GM12878 (cell line): ENCODE data around the gene LRRN1. TPM values are rescaled to one million over a fixed set of nuclear protein-coding genes. Genes with fewer than 3 reads are reported as not detected.

Source experiments
- ATAC-seq: fragments of 200-7000 bp; cut with Tn5 transposase; 3 replicates; pipeline ENCODE4 v1.9.1; 2020; ENCODE audit warnings: mild to moderate bottlenecking, moderate library complexity
- BruUV-seq: library from RNA; stranded (reverse); fragments of 400-500 nt; replicated peaks from 2 replicates; lab custom pipeline; 2021; lab: Mats Ljungman, UMichigan
- CTCF ChIA-PET: fragments of 300-600 bp; sonication (Branson Sonifier 250); formaldehyde crosslinking; extraction: SDS; loops from one replicate; lab custom pipeline; 2021; ENCODE audit warnings: inconsistent platforms; lab: Yijun Ruan, JAX
- POLR2A ChIA-PET: fragments of 350-600 bp; formaldehyde crosslinking; extraction: SDS; loops from one replicate; lab custom pipeline; 2021; ENCODE audit warnings: inconsistent platforms; lab: Charles Lee
- RAD21 ChIA-PET: fragments of 300-600 bp; sonication (Branson Sonifier 250); formaldehyde crosslinking; loops from one replicate; lab custom pipeline; 2023; ENCODE audit warnings: antibody characterized with exemption; ENCODE audit not compliant: unreplicated experiment; lab: Charles Lee
- SMC1A ChIA-PET: fragments of 300-600 bp; sonication (Branson Sonifier 250); formaldehyde crosslinking; loops from one replicate; lab custom pipeline; 2023; ENCODE audit not compliant: unreplicated experiment, uncharacterized antibody; lab: Charles Lee
- DNase-seq: peaks from one replicate; pipeline ENCODE4 v3.0.0-alpha.2; 2011; ENCODE audit warnings: low read depth, low spot score
- FAIRE-seq: peaks from 3 replicates; lab custom pipeline; 2011; peaks lifted over from hg19 to GRCh38; lab: Jason Lieb, UNC
- H2AFZ ChIP-seq: 2 replicates; pipeline ENCODE4 v1.6.0; 2011; ENCODE audit warnings: low read depth, low read length, control low read depth; ENCODE audit not compliant: control insufficient read depth
- H3K27ac ChIP-seq: 2 replicates; pipeline ENCODE4 v1.5.1; 2011; ENCODE audit warnings: control low read depth; ENCODE audit not compliant: control insufficient read depth, insufficient read depth
- H3K27me3 ChIP-seq, 2 experiments: replicated peaks in 1 of 2; 2 replicates each; pipeline versions ENCODE4 v1.6.0 to v1.6.1; 2011; ENCODE audit warnings: low read length in 1 of 2; ENCODE audit not compliant: control insufficient read depth in 2 of 2, insufficient read depth in 2 of 2
- H3K36me3 ChIP-seq, 2 experiments: 2 replicates each; pipeline ENCODE4 v1.5.1; 2011; ENCODE audit warnings: low read length in 1 of 2; ENCODE audit not compliant: control insufficient read depth in 2 of 2, insufficient read depth in 2 of 2
- H3K4me1 ChIP-seq: 2 replicates; pipeline ENCODE4 v1.6.1; 2011; ENCODE audit warnings: mild to moderate bottlenecking, low read length, moderate library complexity, mixed read lengths; ENCODE audit not compliant: control insufficient read depth, insufficient read depth
- H3K4me2 ChIP-seq: 2 replicates; pipeline ENCODE4 v1.6.0; 2011; ENCODE audit warnings: control low read depth; ENCODE audit not compliant: control insufficient read depth, insufficient read depth
- H3K4me3 ChIP-seq: fragments of 200-600 bp; sonication (generic); 2 replicates; pipeline ENCODE4 v1.5.1; 2016
- H3K79me2 ChIP-seq: 2 replicates; pipeline ENCODE4 v1.6.0; 2011; ENCODE audit warnings: low read length; ENCODE audit not compliant: control insufficient read depth, insufficient read depth
- H3K9ac ChIP-seq: 2 replicates; pipeline ENCODE4 v1.8.0; 2011; ENCODE audit warnings: low read length, control low read depth, mixed read lengths; ENCODE audit not compliant: control insufficient read depth, insufficient read depth
- H3K9me3 ChIP-seq: replicated peaks from 3 replicates; pipeline ENCODE4 v1.5.1; 2011; ENCODE audit warnings: mild to moderate bottlenecking, low read length; ENCODE audit not compliant: control insufficient read depth, insufficient read depth
- H4K20me1 ChIP-seq: 2 replicates; pipeline ENCODE4 v1.6.0; 2011; ENCODE audit not compliant: control insufficient read depth, insufficient read depth
- CEBPB ChIP-seq, 2 experiments: fragments of 150-350 bp in 1 of 2; IDR thresholded peaks; 2 replicates each; pipeline ENCODE4 v1.6.1; 2012 to 2014; ENCODE audit warnings: low read depth in 2 of 2, low read length in 2 of 2, borderline replicate concordance in 1 of 2, inconsistent platforms in 1 of 2
- CHD4 ChIP-seq: fragments of 200-600 bp; sonication (generic); IDR thresholded peaks from 2 replicates; pipeline ENCODE4 v1.6.1; 2016; ENCODE audit warnings: mild to moderate bottlenecking
- HDAC2 ChIP-seq: fragments of 200-600 bp; sonication (generic); IDR thresholded peaks from 2 replicates; pipeline ENCODE4 v1.6.1; 2017
- MEF2A ChIP-seq: IDR thresholded peaks from 2 replicates; pipeline ENCODE4 v1.6.1; 2011; ENCODE audit warnings: low read depth, mild to moderate bottlenecking, low read length, moderate library complexity; ENCODE audit not compliant: insufficient read depth
- MXI1 ChIP-seq: fragments of 150-350 bp; IDR thresholded peaks from 2 replicates; pipeline ENCODE4 v1.6.1; 2011; ENCODE audit warnings: low read depth, mild to moderate bottlenecking, inconsistent platforms, low read length, improper control_type of control experiment
- NFYA ChIP-seq: IDR thresholded peaks from 2 replicates; pipeline ENCODE4 v1.6.1; 2011; ENCODE audit warnings: low read depth, mild to moderate bottlenecking, low read length, improper control_type of control experiment, borderline replicate concordance
- SIN3A ChIP-seq: IDR thresholded peaks from 2 replicates; pipeline ENCODE4 v1.6.1; 2012; ENCODE audit warnings: low read depth, low read length, improper control_type of control experiment
- TAF1 ChIP-seq: IDR thresholded peaks from 2 replicates; pipeline ENCODE4 v1.6.1; 2011; ENCODE audit warnings: mild to moderate bottlenecking, low read depth, low read length, borderline replicate concordance
- ZBED1 ChIP-seq: IDR thresholded peaks from 2 replicates; pipeline ENCODE4 v1.6.1; 2016; ENCODE audit warnings: borderline replicate concordance
- ZNF207 ChIP-seq: fragments of 450-650 bp; IDR thresholded peaks from 2 replicates; pipeline ENCODE4 v1.6.1; 2014; ENCODE audit warnings: antibody characterized with exemption, mild to moderate bottlenecking, borderline replicate concordance
- ZZZ3 ChIP-seq: IDR thresholded peaks from 2 replicates; pipeline ENCODE4 v1.6.1; 2011; ENCODE audit warnings: low read depth; ENCODE audit not compliant: control insufficient read depth, insufficient read length
- WGBS: methylation state at CpG from one replicate; pipeline ENCODE4 v1.1.6; 2016; ENCODE audit warnings: low lambda C conversion rate; ENCODE audit not compliant: insufficient replicate concordance, insufficient coverage; ENCODE audit errors: missing lambda C conversion rate; 5-methylcytosine and 5-hydroxymethylcytosine counted together
- in situ Hi-C: fragments of 300-500 bp; cut with MboI; formaldehyde crosslinking; loops from 9 replicates; pipeline ENCODE4 v1.14.3; 2018; ENCODE audit warnings: mixed read lengths
- intact Hi-C: fragments of 100-400 bp; cut with micrococcal nuclease; formaldehyde crosslinking; loops from one replicate; pipeline ENCODE4 v1.14.2; 2022; ENCODE audit not compliant: unreplicated experiment
- polyA plus RNA-seq, 11 experiments: library from polyadenylated mRNA; depleted of rRNA in 4 of 11; unstranded in 6 of 11; stranded (reverse) in 5 of 11; fragments of >200 nt; fragmentation: Nextera tagmentation in 4 of 11; fragmentation: Illumina TruSeq in 1 of 11; extraction: Ambion mirVana in 4 of 11; extraction: Trizol in 1 of 11; gene quantifications; 1 replicate in 1 of 11; 2 replicates in 10 of 11; pipeline versions ENCODE4 v1.2.1 to v1.2.3, GENCODE V29; 2011 to 2016; ENCODE audit warnings: inconsistent platforms in 2 of 11, missing spikeins in 2 of 11, low read depth in 1 of 11
- total RNA-seq, 4 experiments: library from RNA; depleted of rRNA in 3 of 4; stranded (reverse); fragments of >200 nt in 3 of 4; fragmentation: Illumina TruSeq in 1 of 4; extraction: Trizol in 1 of 4; gene quantifications; 2 replicates each; pipeline versions ENCODE4 v1.2.1 to v1.2.3, GENCODE V29; 2013 to 2021

LRRN1 gene
- total and polyA plus RNA-seq, 10 of the 15 experiments (the other 5 are each of a cell fraction or from before 2014, with no cell fraction given): 0.01 to 0.04 TPM; not detected in 8

- 53% methylated on average over 4 of the region's 4 CpGs for WGBS
- BruUV-seq: no TSS peak
- no peak overlapping the region for H3K4me2 ChIP-seq
- ATAC-seq: no peak
- in situ Hi-C loops: no loop called here
- TF ChIP-seq MXI1 (no peak), TAF1 (no peak), CEBPB (IDR thresholded peaks at IDR 0.05; ENCODE audit: borderline replicate concordance in 1 of 2, low read depth in 2 of 2, low read length in 2 of 2) (no peak), CHD4 (no peak), ZNF207 (no peak), ZZZ3 (no peak), HDAC2 (no peak), ZBED1 (no peak), SIN3A (no peak), NFYA (no peak), MEF2A (no peak)
- TF ChIP-seq, all 136 proteins: peak for 0
- Histone ChIP-seq H3K9me3 (no peaks in the 10 kb centered on the region), H3K4me1 (no peaks in the 10 kb centered on the region), H4K20me1 (no peaks in the 10 kb centered on the region), H3K36me3 (no peaks in the 10 kb centered on the region), H3K27ac (no peak overlapping the region), H2AFZ (no peak overlapping the region), H3K79me2 (no peaks in the 10 kb centered on the region), H3K27me3 (no peaks in the 10 kb centered on the region), H3K4me3 (no peak overlapping the region), H3K9ac (no peak overlapping the region)
- CTCF ChIA-PET: no interaction called here
- SMC1A ChIA-PET: no interaction called here
- RAD21 ChIA-PET: no interaction called here
- FAIRE-seq (no peak), DNase-seq (no peak)
- intact Hi-C loops: no loop called here
- POLR2A ChIA-PET: no interaction called here
These were observed 33.6 kb upstream of the LRRN1 start for GRCh38 chr3:3765661-3766060.
